Ishikawa (cell line): ENCODE data around the gene CCHCR1.

ENCODE experiments used
- CEBPB ChIP-seq: IDR thresholded peaks from 2 replicates; pipeline ENCODE4 v1.6.1; 2012
- CREB1 ChIP-seq: IDR thresholded peaks from 2 replicates; pipeline ENCODE4 v1.6.1; 2012; ENCODE audit warnings: low read depth
- EGR1 ChIP-seq: IDR thresholded peaks from 2 replicates; pipeline ENCODE4 v1.6.1; 2012
- EP300 ChIP-seq: IDR thresholded peaks from 2 replicates; pipeline ENCODE4 v1.6.1; 2012; ENCODE audit warnings: borderline replicate concordance
- FOXM1 ChIP-seq: IDR thresholded peaks from 2 replicates; pipeline ENCODE4 v1.6.1; 2012; ENCODE audit warnings: low read depth, borderline replicate concordance
- NFIC ChIP-seq: IDR thresholded peaks from 2 replicates; pipeline ENCODE4 v1.6.1; 2012
- RAD21 ChIP-seq: IDR thresholded peaks from 2 replicates; pipeline ENCODE4 v1.6.1; 2012; ENCODE audit warnings: low read depth
- TAF1 ChIP-seq: IDR thresholded peaks from 2 replicates; pipeline ENCODE4 v1.6.1; 2012; ENCODE audit warnings: low read depth, mild to moderate bottlenecking
- TCF12 ChIP-seq: IDR thresholded peaks from 2 replicates; pipeline ENCODE4 v1.6.1; 2012; ENCODE audit warnings: low read depth
- TEAD4 ChIP-seq: IDR thresholded peaks from 2 replicates; pipeline ENCODE4 v1.6.1; 2012
- YY1 ChIP-seq: IDR thresholded peaks from 2 replicates; pipeline ENCODE4 v1.6.1; 2012; ENCODE audit warnings: low read depth
- ZBTB7A ChIP-seq: IDR thresholded peaks from 2 replicates; pipeline ENCODE4 v1.6.1; 2012; ENCODE audit warnings: low read depth
- TF ChIP-seq, protein P1 (sequence below): IDR thresholded peaks from 2 replicates; pipeline ENCODE4 v1.6.1; 2012
- TF ChIP-seq, protein P2 (sequence below): IDR thresholded peaks from 2 replicates; pipeline ENCODE4 v1.6.1; 2012
- TF ChIP-seq, protein P3 (sequence below): IDR thresholded peaks from 2 replicates; pipeline ENCODE4 v1.6.1; 2012; ENCODE audit warnings: low read depth, mild to moderate bottlenecking

The CCHCR1 gene

DNA sequence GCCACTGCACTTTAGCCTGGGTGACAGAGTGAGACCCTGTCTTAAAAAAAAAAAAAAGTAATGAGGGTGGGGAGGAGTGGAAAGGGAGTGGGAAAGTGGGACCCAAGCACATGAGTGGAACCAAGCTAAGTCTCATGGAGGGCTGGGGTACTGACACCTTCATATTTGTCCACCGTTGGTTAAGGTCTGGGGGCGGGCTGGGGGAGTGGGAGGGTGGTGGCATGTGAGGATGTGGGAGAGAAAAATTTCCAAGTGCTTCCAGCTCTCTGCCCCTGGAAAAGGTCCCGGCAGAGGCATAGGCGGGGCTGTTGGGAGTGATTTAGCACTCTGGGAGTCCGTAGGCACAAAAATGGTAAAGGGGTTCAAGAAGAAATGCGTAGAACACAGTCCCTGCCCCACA lies 24.8 kb downstream of the CCHCR1 start:
- no peak for TF ChIP-seq EP300
- no peak for TF ChIP-seq EGR1
- no peak for TF ChIP-seq CREB1
- no peak for TF ChIP-seq RAD21
- TF ChIP-seq FOXM1 = no peak
- no peak for TF ChIP-seq TCF12
- TF ChIP-seq TEAD4 = no peak
- TF ChIP-seq, protein P1, sequence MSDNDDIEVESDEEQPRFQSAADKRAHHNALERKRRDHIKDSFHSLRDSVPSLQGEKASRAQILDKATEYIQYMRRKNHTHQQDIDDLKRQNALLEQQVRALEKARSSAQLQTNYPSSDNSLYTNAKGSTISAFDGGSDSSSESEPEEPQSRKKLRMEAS = no peak

DNA sequence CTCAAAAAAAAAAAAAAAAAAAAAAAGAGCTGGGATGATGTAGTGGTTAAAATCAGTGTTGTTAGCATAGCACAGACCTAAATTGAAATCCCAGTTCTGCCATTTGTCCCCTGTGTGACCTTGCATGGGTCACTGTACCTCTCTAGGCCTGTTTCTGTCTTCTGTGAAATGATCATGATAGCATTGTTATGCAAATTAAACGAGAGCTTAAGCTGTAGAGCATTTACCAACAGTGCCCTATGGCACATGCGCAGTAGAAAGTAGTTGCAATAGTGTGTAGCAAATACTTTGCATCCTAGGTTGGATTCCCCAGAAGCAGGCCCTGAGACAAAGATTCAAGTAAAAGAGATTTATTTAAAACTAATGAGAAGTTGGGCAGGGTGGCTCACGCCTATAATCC lies 26.0 kb downstream of the CCHCR1 start:
- no peak for TF ChIP-seq CREB1
- TF ChIP-seq, protein P2, sequence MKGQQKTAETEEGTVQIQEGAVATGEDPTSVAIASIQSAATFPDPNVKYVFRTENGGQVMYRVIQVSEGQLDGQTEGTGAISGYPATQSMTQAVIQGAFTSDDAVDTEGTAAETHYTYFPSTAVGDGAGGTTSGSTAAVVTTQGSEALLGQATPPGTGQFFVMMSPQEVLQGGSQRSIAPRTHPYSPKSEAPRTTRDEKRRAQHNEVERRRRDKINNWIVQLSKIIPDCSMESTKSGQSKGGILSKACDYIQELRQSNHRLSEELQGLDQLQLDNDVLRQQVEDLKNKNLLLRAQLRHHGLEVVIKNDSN = no peak
- TF ChIP-seq TAF1 = no peak

DNA sequence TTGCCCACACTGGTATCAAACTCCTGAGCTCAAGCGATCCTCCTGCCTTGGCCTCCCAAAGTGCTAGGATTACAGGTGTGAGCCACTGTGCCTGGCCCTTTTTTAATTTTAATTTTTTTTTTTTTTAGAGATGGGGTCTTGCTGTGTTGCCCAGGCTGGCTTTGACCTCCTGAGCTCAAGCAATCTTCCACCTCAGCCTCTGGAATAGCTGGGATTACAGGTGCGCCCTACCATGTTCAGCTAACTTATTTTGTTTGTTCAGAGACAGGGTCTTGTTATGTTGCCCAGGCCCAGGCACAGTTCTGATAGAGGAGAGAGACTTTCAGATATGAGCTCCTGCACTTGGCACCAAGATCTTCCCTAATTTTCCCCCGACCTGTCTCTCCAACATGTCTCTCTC lies 26.9 kb downstream of the CCHCR1 start:
- TF ChIP-seq TAF1 = no peak
- TF ChIP-seq CREB1 = no peak
- TF ChIP-seq, protein P3, sequence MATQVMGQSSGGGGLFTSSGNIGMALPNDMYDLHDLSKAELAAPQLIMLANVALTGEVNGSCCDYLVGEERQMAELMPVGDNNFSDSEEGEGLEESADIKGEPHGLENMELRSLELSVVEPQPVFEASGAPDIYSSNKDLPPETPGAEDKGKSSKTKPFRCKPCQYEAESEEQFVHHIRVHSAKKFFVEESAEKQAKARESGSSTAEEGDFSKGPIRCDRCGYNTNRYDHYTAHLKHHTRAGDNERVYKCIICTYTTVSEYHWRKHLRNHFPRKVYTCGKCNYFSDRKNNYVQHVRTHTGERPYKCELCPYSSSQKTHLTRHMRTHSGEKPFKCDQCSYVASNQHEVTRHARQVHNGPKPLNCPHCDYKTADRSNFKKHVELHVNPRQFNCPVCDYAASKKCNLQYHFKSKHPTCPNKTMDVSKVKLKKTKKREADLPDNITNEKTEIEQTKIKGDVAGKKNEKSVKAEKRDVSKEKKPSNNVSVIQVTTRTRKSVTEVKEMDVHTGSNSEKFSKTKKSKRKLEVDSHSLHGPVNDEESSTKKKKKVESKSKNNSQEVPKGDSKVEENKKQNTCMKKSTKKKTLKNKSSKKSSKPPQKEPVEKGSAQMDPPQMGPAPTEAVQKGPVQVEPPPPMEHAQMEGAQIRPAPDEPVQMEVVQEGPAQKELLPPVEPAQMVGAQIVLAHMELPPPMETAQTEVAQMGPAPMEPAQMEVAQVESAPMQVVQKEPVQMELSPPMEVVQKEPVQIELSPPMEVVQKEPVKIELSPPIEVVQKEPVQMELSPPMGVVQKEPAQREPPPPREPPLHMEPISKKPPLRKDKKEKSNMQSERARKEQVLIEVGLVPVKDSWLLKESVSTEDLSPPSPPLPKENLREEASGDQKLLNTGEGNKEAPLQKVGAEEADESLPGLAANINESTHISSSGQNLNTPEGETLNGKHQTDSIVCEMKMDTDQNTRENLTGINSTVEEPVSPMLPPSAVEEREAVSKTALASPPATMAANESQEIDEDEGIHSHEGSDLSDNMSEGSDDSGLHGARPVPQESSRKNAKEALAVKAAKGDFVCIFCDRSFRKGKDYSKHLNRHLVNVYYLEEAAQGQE = no peak
- TF ChIP-seq, protein P2 = no peak
- no peak for TF ChIP-seq EGR1
- no peak for TF ChIP-seq RAD21
- no peak for TF ChIP-seq NFIC
- TF ChIP-seq CEBPB = no peak
- TF ChIP-seq, protein P1 = no peak
- TF ChIP-seq ZBTB7A = no peak
- no peak for TF ChIP-seq TEAD4

DNA sequence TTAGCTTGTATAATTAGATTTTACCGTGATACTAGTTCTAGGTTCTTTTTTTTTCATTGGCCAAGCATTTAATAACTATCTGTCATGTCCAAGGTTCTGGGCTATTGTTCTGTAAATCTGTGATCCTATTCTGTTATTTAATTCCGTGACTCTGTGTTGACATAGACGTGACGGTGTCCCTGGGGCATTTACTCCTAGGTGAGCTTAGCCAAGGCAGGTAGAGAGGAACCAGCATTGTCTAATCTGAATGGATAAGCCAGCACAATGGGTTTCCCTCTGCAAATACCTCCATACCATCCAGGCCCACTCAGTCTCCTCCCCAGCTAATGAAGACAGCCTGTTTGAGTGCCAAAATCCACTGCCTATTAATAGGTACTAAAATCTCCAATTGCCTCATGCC lies 28.5 kb downstream of the CCHCR1 start:
- TF ChIP-seq EP300 (no peak), RAD21 (no peak), CREB1 (no peak), NFIC (no peak), CEBPB (no peak), TCF12 (no peak), ZBTB7A (no peak), FOXM1 (no peak), EGR1 (no peak), TAF1 (no peak)
- TF ChIP-seq, protein P1 = no peak
- TF ChIP-seq, protein P2 = no peak

DNA sequence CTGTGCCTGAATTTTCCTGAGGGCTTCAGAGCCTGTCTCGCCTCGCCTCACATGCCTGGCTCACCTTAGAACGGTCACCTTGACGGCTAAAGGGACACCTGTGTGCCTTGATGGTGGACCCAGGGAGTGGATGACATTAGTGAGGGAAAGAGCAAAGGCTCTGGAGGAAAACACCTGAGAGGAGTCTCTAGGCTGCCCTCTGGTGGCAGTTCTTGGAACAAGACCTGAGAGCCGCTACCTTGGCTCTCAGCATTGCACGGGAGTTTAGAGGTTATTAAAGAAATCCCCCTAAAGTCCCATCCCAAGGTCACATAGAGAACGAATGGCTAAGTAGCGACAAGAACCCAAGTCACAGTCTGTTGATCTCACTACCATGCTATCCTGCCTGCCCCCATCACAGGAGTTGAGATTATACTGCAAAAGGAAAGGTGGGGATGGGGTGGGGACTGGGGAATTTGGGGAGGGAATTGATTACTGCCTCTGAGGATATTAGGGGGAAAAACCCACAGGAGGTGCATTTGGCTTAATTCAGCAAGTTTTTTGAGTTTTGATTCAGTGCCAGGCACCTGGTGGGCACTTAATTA lies 29.4 kb downstream of the CCHCR1 start:
- no peak for TF ChIP-seq TAF1
- TF ChIP-seq RAD21 = peak; percentile 62

DNA sequence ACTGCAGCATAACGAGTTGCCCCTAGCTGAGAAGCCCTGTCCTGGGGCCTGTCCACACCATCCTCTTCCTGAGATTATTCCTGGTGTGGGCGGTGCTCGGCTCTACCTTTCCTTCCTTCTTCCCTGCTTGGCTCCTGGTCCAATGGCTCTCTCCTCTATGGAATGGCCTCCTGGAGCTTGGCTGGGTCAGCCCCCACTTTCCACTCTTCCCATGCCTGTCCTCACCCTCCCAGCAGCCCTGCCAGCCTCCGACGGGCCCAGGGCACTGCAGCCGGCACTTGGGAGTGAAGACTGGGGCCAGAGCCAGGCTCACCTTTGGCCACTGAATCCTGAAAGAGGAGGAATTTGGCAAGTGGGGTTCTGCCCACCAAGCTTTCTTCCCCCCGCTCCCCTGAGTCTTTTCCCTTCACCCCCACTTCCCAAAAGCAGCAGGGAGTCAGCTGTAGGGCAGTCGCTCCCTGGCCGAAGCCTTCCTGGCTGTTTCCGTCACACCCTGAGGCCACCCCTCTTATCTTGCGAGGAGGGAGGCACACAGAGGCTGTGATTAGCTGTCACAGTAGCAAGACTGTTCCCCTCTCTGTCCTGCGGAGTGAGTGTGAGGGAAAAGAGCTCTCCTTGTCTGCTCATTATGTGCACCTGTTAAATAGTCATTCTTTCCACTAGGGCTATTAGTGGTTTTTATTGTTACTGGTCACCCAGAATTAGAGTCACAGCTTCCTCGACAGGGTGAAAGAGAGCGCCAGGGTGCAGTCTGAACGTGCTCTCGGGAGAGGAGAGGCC lies 31.0 kb downstream of the CCHCR1 start:
- TF ChIP-seq, protein P2 = no peak
- TF ChIP-seq NFIC (no peak), ZBTB7A (no peak), TEAD4 (no peak), EP300 (no peak), TCF12 (no peak), CREB1 (no peak), YY1 (no peak), EGR1 (no peak), TAF1 (no peak), RAD21 (no peak), FOXM1 (no peak), CEBPB (no peak)
- TF ChIP-seq, protein P1 = no peak
- TF ChIP-seq, protein P3 = no peak
